Transverse colon (tissue), 4 donors: ENCODE results near the gene ABCF1. TPM values are rescaled to one million over a fixed set of nuclear protein-coding genes. Genes with fewer than 3 reads are reported as not detected.

Source experiments
- DNase-seq: peaks from one replicate; pipeline ENCODE4 v3.0.0-alpha.2; 2019
- H3K27ac ChIP-seq, 4 donors: fragments of 200-600 bp; sonication (generic); 2 replicates each; pipeline ENCODE4 v1.5.1; 2016 to 2018; ENCODE audit warnings: inconsistent platforms in 4 of 4
- H3K27me3 ChIP-seq: fragments of 200-600 bp; sonication (generic); 2 replicates; pipeline ENCODE4 v1.5.1; 2017; ENCODE audit warnings: inconsistent platforms
- H3K36me3 ChIP-seq, 4 donors: fragments of 200-600 bp; sonication (generic); 2 replicates each; pipeline ENCODE4 v1.5.1; 2017 to 2019; ENCODE audit warnings: inconsistent platforms in 4 of 4
- H3K4me1 ChIP-seq, 4 donors: fragments of 200-600 bp; sonication (generic); 2 replicates each; pipeline ENCODE4 v1.5.1; 2017 to 2020; ENCODE audit warnings: inconsistent platforms in 4 of 4
- H3K4me3 ChIP-seq, 4 donors: fragments of 200-600 bp; sonication (generic); 1 replicate in 1 of 4; 2 replicates in 3 of 4; pipeline versions ENCODE4 v1.5.1 to v1.6.1; 2017 to 2019; ENCODE audit warnings: inconsistent platforms in 4 of 4
- H3K9me3 ChIP-seq, 2 donors: fragments of 200-600 bp; sonication (generic); 2 replicates each; pipeline ENCODE4 v1.5.1; 2017 to 2019; ENCODE audit warnings: inconsistent platforms in 2 of 2
- EP300 ChIP-seq: sonication (generic); formaldehyde crosslinking; IDR thresholded peaks from one replicate; pipeline ENCODE4 v1.6.1; 2017; ENCODE audit warnings: antibody characterized with exemption, low read depth
- POLR2A ChIP-seq: fragments of 450-650 bp; IDR thresholded peaks from one replicate; pipeline ENCODE4 v1.6.1; 2016; ENCODE audit warnings: antibody characterized with exemption, mild to moderate bottlenecking, moderate library complexity
- POLR2AphosphoS5 ChIP-seq, 3 donors: sonication (generic); formaldehyde crosslinking; IDR thresholded peaks; one replicate each; pipeline ENCODE4 v1.6.1; 2016; ENCODE audit warnings: antibody characterized with exemption in 3 of 3
- WGBS, 2 donors: methylation state at CpG; one replicate each; pipeline ENCODE4 v1.1.5; 2018; ENCODE audit warnings: low coverage in 1 of 2; 5-methylcytosine and 5-hydroxymethylcytosine counted together
- in situ Hi-C, 4 donors: fragments of 200-750 bp; cut with MboI; loops; one replicate each; pipeline versions ENCODE4 v1.15.0 to v1.15.1; 2017; ENCODE audit warnings: low sequenced_read_pairs in 3 of 4, low pct_ligation_motif_present in 1 of 4, low pct_unique_long_range_greater_than_20kb in 1 of 4
- intact Hi-C: fragments of 100-400 bp; cut with DNase I; formaldehyde crosslinking; loops from one replicate; pipeline ENCODE4 v1.15.1; 2023; ENCODE audit warnings: low total_unique reads
- total RNA-seq, 4 donors: library from RNA; depleted of rRNA; stranded (reverse); fragments of >200 nt; gene quantifications; one replicate each; pipeline ENCODE4 v1.1.0, GENCODE V29; 2016
- TF ChIP-seq, protein P1 (sequence below), 5 experiments: fragments of 200-600 bp in 3 of 5; fragments of 450-650 bp in 2 of 5; sonication (generic) in 3 of 5; IDR thresholded peaks; 1 replicate in 2 of 5; 2 replicates in 3 of 5; pipeline ENCODE4 v1.5.1; 2016 to 2017; ENCODE audit warnings: antibody characterized with exemption in 5 of 5, inconsistent platforms in 3 of 5, mild to moderate bottlenecking in 2 of 5, moderate library complexity in 1 of 5

The ABCF1 gene
- total RNA-seq, 4 donors from 2014 or later: 33.0 to 52.0 (median 40.1) TPM

DNA sequence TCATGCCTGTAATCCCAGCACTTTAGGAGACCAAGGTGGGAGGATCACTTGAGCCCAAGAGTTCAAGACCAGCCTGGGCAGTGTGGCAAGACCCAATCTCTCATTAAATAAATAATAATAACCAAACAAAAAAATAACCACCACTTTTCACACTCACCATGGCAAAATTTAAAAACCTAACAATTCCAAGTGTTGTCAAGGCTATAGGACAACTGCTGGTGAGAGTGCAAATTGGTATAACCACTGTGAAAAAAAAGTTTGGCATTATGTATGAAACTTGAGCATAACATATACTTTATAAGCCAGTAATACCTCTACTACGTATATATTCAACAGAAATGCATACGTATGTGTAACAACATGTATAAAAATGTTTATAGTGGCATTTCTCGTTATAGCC is 10.3 kb upstream of the ABCF1 start:
- no peak overlapping the region for H3K27ac ChIP-seq
- no peaks in the 10 kb centered on the region for H3K9me3 ChIP-seq
- no peak for DNase-seq
- peaks cover 9 to 18% (median 9%) of the 10 kb centered on the region in 4 donors for H3K4me1 ChIP-seq
- H3K4me3 ChIP-seq: no peak overlapping the region
- in situ Hi-C loops: no loop called here
- H3K36me3 ChIP-seq: peaks cover 0 to 12% (median 4%) of the 10 kb centered on the region in 4 donors
- intact Hi-C loops: no loop called here
- WGBS, 2 donors: 92 to 94% methylated on average over 3 of the region's 3 CpGs
- H3K27me3 ChIP-seq: no peaks in the 10 kb centered on the region
- TF ChIP-seq, protein P1, sequence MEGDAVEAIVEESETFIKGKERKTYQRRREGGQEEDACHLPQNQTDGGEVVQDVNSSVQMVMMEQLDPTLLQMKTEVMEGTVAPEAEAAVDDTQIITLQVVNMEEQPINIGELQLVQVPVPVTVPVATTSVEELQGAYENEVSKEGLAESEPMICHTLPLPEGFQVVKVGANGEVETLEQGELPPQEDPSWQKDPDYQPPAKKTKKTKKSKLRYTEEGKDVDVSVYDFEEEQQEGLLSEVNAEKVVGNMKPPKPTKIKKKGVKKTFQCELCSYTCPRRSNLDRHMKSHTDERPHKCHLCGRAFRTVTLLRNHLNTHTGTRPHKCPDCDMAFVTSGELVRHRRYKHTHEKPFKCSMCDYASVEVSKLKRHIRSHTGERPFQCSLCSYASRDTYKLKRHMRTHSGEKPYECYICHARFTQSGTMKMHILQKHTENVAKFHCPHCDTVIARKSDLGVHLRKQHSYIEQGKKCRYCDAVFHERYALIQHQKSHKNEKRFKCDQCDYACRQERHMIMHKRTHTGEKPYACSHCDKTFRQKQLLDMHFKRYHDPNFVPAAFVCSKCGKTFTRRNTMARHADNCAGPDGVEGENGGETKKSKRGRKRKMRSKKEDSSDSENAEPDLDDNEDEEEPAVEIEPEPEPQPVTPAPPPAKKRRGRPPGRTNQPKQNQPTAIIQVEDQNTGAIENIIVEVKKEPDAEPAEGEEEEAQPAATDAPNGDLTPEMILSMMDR (IDR thresholded peaks at IDR 0.05): no peak
- no peak for TF ChIP-seq POLR2A
- TF ChIP-seq EP300: no peak
- no peak for TF ChIP-seq POLR2AphosphoS5 (IDR thresholded peaks at IDR 0.05)

DNA sequence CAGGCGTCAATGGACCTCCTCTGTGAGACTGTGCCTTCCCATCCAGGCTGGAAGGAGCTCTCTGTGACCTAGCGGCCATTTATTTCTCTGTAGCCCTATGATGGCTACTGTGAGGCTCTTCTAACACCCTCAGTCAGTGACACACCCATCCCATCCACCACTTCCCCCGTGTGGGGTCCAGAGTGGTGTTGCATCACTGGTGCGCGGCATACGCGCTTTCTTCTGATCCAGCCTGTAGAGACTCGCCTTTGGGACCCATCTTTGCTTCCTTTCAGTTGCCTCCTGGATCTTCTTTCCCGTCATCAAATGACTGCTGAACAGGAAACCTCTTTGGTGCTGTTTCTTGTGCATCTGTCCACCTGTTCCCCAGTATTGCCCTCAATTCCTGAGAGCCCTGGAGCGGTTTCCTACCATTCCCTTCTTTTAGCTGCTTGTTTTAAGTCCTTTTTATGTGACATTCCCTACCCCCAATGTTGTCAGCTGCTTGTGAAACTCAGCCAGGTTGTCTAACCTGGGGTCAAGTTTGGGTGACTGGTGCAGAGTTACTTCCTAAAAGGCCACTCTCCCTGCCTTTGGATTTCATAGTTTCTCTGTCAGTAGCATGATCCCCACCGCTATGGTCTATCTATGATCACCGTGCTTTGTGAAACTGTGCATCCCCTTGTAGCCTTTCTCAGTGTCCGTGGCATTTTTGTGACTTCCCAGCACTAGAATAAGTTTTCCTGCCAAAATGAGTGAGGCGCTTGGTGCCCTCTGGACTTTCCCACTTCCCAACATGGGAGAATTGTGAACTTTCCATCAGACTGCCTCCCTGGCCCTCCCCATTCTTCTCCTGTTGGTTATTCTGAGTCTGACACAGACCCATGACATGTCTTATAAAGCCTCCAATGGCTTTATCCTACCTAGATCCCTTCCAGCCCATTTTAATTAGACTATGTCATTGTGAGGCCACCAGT is 8.5 kb upstream of the ABCF1 start:
- H3K4me1 ChIP-seq: peaks cover 6 to 16% (median 7%) of the 10 kb centered on the region in 4 donors
- intact Hi-C loops: no loop called here
- H3K9me3 ChIP-seq: no peaks in the 10 kb centered on the region
- H3K27ac ChIP-seq: no peak overlapping the region
- H3K36me3 ChIP-seq: peaks cover 0 to 12% (median 4%) of the 10 kb centered on the region in 4 donors
- H3K4me3 ChIP-seq: no peak overlapping the region
- no peak for DNase-seq
- TF ChIP-seq, protein P1 (IDR thresholded peaks at IDR 0.05): no peak
- TF ChIP-seq EP300: no peak
- TF ChIP-seq POLR2A: no peak
- no peak for TF ChIP-seq POLR2AphosphoS5 (IDR thresholded peaks at IDR 0.05)
- in situ Hi-C loops: no loop called here
- H3K27me3 ChIP-seq: no peaks in the 10 kb centered on the region
- 92 to 100% methylated on average over 5 to 14 of the region's 14 CpGs for WGBS, 2 donors

DNA sequence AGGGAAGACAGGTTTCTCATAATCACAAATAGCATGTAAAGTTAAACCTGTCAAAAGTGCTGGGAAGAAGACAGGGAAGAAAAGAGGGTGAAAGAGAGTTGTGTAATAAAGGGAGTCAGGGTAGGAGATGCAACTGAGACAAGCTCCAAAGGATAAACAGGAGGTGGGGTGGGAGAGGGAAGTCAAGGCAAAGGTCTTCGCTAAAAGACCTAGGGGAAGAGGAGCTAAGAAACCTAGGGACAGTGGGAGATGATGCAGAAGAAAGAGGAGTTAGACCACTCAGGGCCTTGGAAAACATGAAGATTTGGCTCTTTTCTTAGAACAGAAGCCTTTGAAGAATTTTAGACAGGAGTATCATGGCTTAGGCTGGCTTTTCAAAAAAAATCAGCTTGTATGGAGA is 7.1 kb upstream of the ABCF1 start:
- in situ Hi-C loops (no loop called here), intact Hi-C loops (no loop called here)
- WGBS, 2 donors: 96 to 100% methylated on average over 1 of the region's 1 CpG

DNA sequence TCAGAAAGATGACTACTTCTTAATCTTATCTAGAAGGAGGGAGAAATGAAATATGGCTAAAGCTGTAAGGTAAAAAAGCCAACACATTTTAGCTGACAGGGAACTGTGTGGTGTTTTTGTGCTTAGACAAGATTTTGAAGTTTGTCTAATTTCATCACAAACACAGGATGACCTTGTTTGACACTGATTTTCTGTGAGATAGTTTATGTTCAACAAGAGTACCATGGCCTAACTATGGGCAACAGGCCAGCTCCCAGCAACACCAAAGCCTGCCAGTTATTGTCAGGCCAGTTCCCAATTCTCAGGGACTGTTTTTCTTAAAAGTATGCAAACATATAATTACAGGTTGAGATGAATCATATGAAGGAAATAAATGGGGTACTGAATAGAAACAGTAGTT is 5.5 kb upstream of the ABCF1 start:
- H3K27me3 ChIP-seq: no peaks in the 10 kb centered on the region
- H3K36me3 ChIP-seq: peaks cover 0 to 12% (median 4%) of the 10 kb centered on the region in 4 donors
- in situ Hi-C loops (no loop called here), intact Hi-C loops (no loop called here)
- DNase-seq: no peak
- no peaks in the 10 kb centered on the region for H3K9me3 ChIP-seq
- no peak overlapping the region for H3K27ac ChIP-seq
- TF ChIP-seq, protein P1 (IDR thresholded peaks at IDR 0.05): no peak
- no peak for TF ChIP-seq POLR2A
- no peak for TF ChIP-seq POLR2AphosphoS5 (IDR thresholded peaks at IDR 0.05)
- TF ChIP-seq EP300: no peak
- H3K4me1 ChIP-seq: peaks cover 8 to 20% (median 9%) of the 10 kb centered on the region in 4 donors
- H3K4me3 ChIP-seq: no peak overlapping the region

More for the DNA sequence above, 7.1 kb upstream of the ABCF1 start:
- Histone ChIP-seq H3K4me3 (no peak overlapping the region), H3K36me3 (peaks cover 0 to 12% (median 4%) of the 10 kb centered on the region in 4 donors), H3K27me3 (no peaks in the 10 kb centered on the region), H3K9me3 (no peaks in the 10 kb centered on the region), H3K27ac (no peak overlapping the region), H3K4me1 (peaks cover 0 to 7% (median 0%) of the 10 kb centered on the region in 4 donors)
- no peak for DNase-seq
- TF ChIP-seq, protein P1 (IDR thresholded peaks at IDR 0.05): no peak
- TF ChIP-seq POLR2AphosphoS5 (IDR thresholded peaks at IDR 0.05) (no peak), EP300 (no peak)
